Activated CD4-positive, alpha-beta memory T cell treated with anti-CD3 and anti-CD28 coated beads, Interleukin-2, amount 10 ng/mL, durations not matched to agents 7 days and 5 days (primary cell): ENCODE measurements around the gene RAB13. TPM values are rescaled to one million over a fixed set of nuclear protein-coding genes. Genes with fewer than 3 reads are reported as not detected.
A peak's percentile ranks its signal among the peaks of the same experiment; 100 is the strongest.

ENCODE experiments used
- CTCF ChIA-PET: fragments of 350-600 bp; sonication (Branson Sonifier 250); formaldehyde crosslinking; loops from one replicate; lab custom pipeline; 2021; ENCODE audit warnings: antibody characterized with exemption, inconsistent platforms; lab: Charles Lee
- POLR2A ChIA-PET: fragments of 350-600 bp; sonication (Branson Sonifier 250); formaldehyde crosslinking; loops from one replicate; lab custom pipeline; 2021; ENCODE audit warnings: antibody characterized with exemption; lab: Charles Lee
- DNase-seq: peaks from one replicate; pipeline ENCODE4 v3.0.0-alpha.2; 2020
- H3K27ac Mint-ChIP-seq: one replicate; pipeline ENCODE4 v1.8.0; 2021; ENCODE audit warnings: mild to moderate bottlenecking, mixed read lengths
- H3K27me3 Mint-ChIP-seq: one replicate; pipeline ENCODE4 v1.8.0; 2021; ENCODE audit warnings: mixed read lengths
- H3K36me3 Mint-ChIP-seq: one replicate; pipeline ENCODE4 v1.8.0; 2021; ENCODE audit warnings: low read depth, mixed read lengths
- H3K4me1 Mint-ChIP-seq: one replicate; pipeline ENCODE4 v1.8.0; 2021; ENCODE audit warnings: mixed read lengths
- H3K4me3 Mint-ChIP-seq: one replicate; pipeline ENCODE4 v1.8.0; 2021; ENCODE audit warnings: mild to moderate bottlenecking, mixed read lengths
- H3K9me3 Mint-ChIP-seq: one replicate; pipeline ENCODE4 v1.8.0; 2021; ENCODE audit warnings: mixed read lengths
- total RNA-seq, 2 experiments: library from RNA; stranded (reverse); gene quantifications; one replicate each; pipeline ENCODE4 v1.2.3, GENCODE V29; 2021

Gene RAB13
- total RNA-seq, 2 experiments from 2014 or later, result 0.40 to 0.43 TPM

DNA sequence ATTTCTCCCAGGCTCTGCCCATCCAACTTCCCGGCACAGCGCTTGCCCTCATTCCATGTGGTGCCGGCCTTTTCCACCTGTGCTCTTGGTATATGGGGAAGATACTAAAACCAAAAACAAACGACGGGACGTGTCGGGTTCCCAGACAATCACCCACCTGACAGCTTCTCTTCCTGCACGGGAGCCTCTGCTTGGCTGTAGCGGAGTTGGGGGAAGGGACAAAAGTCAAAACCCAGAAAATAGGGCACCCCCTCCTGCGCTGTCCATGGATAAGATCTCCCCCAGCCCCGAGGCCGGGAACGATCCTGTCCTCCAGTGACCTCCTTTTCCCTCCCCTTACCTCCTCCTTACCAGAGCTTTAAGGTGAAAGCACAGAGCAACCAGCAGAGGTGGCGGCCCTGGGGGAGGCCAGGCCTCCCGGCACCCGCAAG lies 9.3 kb downstream of the RAB13 start:
- H3K27me3 Mint-ChIP-seq, result no peaks in the 10 kb centered on the region
- peak overlapping the region; percentile 89 for H3K27ac Mint-ChIP-seq
- CTCF ChIA-PET, result interaction anchor here (0.9 to 5.0 kb wide), 7 partner anchors 8 to 180 kb away, joined by 3 to 48 read pairs (median 16); partner anchors contain the start of genes CREB3L4, DENND4B, RAB13 and RPS27
- POLR2A ChIA-PET, result interaction anchor here (0.8 to 7.4 kb wide), 22 partner anchors 8 to 432 kb away, joined by 3 to 118 read pairs (median 6); partner anchors contain the start of genes CREB3L4, CRTC2, DENND4B and GATAD2B
- peak overlapping the region; percentile 97 for H3K4me3 Mint-ChIP-seq
- no peak for DNase-seq
- peaks cover 48% of the 10 kb centered on the region for H3K36me3 Mint-ChIP-seq
- peaks cover 56% of the 10 kb centered on the region for H3K4me1 Mint-ChIP-seq
- H3K9me3 Mint-ChIP-seq, result no peaks in the 10 kb centered on the region

DNA sequence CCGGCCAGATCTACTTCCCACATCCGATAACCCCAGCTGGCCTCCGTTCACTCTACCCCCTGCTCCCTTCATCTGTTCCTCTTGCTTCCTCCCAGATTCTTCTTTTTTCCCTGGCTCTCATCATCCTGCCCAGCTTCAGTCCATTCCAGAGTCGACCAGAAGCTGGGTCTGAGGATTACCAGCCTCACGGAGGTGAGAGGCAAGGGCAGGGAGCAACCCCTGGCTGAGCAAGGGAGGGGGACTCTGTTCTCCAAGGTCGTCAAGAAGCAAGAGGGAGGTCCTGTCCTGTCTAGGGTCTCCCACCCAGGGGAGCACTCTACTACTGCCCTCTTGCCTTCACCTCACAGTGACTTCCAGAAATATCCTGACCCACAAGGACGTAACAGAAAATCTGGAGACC lies 12.6 kb downstream of the RAB13 start:
- Mint-ChIP-seq H3K27me3 (no peaks in the 10 kb centered on the region), H3K27ac (no peak overlapping the region), H3K4me3 (no peak overlapping the region), H3K9me3 (no peaks in the 10 kb centered on the region), H3K36me3 (peaks cover 48% of the 10 kb centered on the region), H3K4me1 (peaks cover 66% of the 10 kb centered on the region)
- POLR2A ChIA-PET, result interaction anchor here (4.1 to 7.0 kb wide), 3 partner anchors 10 to 52 kb away, joined by 24 to 82 read pairs (median 53); partner anchors contain the start of genes DENND4B, GATAD2B and SLC39A1
- CTCF ChIA-PET, result interaction anchor here (1.8 kb wide), 1 partner anchor 13 kb away, joined by 6 read pairs; the partner anchor contains the start of gene RAB13
- DNase-seq, result no peak

DNA sequence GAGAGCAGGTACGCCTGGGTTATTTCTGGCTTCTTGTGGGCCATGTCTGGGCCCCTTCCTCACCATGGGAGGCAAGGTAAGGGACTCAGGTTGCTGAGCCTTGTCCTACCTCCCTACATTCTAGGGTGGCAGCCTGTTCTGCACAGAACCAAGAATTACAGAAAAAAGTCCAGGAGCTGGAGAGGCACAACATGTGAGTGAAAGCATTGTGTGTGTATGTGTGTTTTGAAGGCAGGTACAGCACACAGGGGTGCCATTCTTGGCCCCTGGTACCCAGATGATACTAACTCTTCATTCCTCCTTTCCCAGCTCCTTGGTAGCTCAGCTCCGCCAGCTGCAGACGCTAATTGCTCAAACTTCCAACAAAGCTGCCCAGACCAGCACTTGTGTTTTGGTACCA lies 13.1 kb downstream of the RAB13 start:
- POLR2A ChIA-PET, result interaction anchor here (2.3 to 7.0 kb wide), 3 partner anchors 10 to 28 kb away, joined by 7 to 82 read pairs (median 24); partner anchors contain the start of genes DENND4B, RPS27 and SLC39A1

DNA sequence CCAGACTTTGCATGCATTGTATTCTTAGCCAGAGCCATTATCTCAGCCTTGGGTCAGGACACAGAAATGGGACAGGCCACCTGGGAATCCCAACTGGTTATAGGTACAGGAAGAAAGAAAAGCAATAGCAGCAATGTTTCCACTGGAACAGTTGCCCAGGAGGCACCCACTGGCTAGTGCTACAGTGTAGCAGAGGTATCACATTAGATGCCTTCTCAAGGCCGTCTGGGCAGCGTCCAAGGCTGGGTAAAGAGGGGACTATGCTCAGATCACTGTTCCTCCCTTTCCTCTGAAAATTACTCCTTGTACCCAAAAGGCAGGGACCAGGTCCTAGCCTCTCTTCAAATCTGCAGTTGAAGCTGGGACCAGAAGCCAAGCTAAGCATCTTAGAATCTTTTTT lies 15.8 kb downstream of the RAB13 start:
- CTCF ChIA-PET, result no interaction called here
- Mint-ChIP-seq H3K4me3 (no peak overlapping the region), H3K36me3 (peaks cover 40% of the 10 kb centered on the region), H3K27ac (no peak overlapping the region), H3K27me3 (no peaks in the 10 kb centered on the region), H3K9me3 (no peaks in the 10 kb centered on the region), H3K4me1 (peaks cover 67% of the 10 kb centered on the region)
- POLR2A ChIA-PET, result interaction anchor here (1.3 to 1.4 kb wide), 2 partner anchors 7 to 26 kb away, joined by 3 to 4 read pairs; partner anchors contain the start of gene SLC39A1
- no peak for DNase-seq

More for the DNA sequence above, 13.1 kb downstream of the RAB13 start:
- H3K4me1 Mint-ChIP-seq, result peaks cover 63% of the 10 kb centered on the region
- CTCF ChIA-PET, result interaction anchor here (1.0 to 1.8 kb wide), 2 partner anchors 10 to 13 kb away, joined by 3 to 6 read pairs; partner anchors contain the start of genes RAB13 and SLC39A1
- no peak for DNase-seq
- H3K36me3 Mint-ChIP-seq, result peaks cover 48% of the 10 kb centered on the region
- H3K4me3 Mint-ChIP-seq, result no peak overlapping the region
- H3K9me3 Mint-ChIP-seq, result no peaks in the 10 kb centered on the region
- no peaks in the 10 kb centered on the region for H3K27me3 Mint-ChIP-seq
- no peak overlapping the region for H3K27ac Mint-ChIP-seq

DNA sequence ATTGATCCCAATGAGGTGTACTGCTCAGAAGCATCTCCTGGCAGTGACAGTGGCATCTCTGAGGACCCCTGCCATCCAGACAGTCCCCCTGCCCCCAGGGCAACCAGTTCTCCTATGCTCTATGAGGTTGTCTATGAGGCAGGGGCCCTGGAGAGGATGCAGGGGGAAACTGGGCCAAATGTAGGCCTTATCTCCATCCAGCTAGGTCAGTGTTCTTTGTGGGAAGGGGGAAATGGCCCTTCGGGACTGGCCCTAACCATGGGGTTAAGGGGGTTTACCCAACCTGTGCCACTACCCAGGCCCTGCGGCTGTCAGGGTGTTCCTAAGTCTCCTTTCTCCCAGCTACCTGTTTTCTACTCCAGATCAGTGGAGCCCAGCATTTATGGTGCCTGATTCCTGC lies 17.2 kb downstream of the RAB13 start:
- H3K9me3 Mint-ChIP-seq, result no peaks in the 10 kb centered on the region
- DNase-seq, result no peak
- H3K27me3 Mint-ChIP-seq, result no peaks in the 10 kb centered on the region
- ChIA-PET CTCF (interaction anchor here (0.8 to 1.0 kb wide), 2 partner anchors 9 to 22 kb away, joined by 3 to 4 read pairs; partner anchors contain the start of genes DENND4B and JTB), POLR2A (interaction anchor here (1.0 to 4.7 kb wide), 5 partner anchors 8 to 47 kb away, joined by 4 to 97 read pairs (median 40); partner anchors contain the start of genes DENND4B, GATAD2B, JTB and RAB13)
- H3K36me3 Mint-ChIP-seq, result peaks cover 29% of the 10 kb centered on the region
- H3K4me3 Mint-ChIP-seq, result no peak overlapping the region
- H3K4me1 Mint-ChIP-seq, result peaks cover 64% of the 10 kb centered on the region
- no peak overlapping the region for H3K27ac Mint-ChIP-seq

DNA sequence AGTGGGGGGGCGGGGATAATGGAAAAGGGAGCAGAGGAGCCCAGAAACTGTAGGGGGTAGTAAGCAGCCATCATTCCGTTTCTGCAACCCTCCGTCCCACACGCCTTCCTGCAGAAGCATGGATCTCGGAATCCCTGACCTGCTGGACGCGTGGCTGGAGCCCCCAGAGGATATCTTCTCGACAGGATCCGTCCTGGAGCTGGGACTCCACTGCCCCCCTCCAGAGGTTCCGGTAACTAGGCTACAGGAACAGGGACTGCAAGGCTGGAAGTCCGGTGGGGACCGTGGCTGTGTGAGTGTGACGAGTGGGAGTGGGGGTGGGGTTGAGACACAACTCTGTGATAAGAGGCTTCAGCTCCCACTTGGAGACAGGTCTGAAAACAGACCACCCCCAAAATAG lies 17.7 kb downstream of the RAB13 start:
- DNase-seq, result no peak
- CTCF ChIA-PET, result interaction anchor here (0.8 to 3.3 kb wide), 7 partner anchors 9 to 171 kb away, joined by 3 to 48 read pairs (median 9); partner anchors contain the start of genes DENND4B, GATAD2B, JTB and RAB13
- peaks cover 24% of the 10 kb centered on the region for H3K36me3 Mint-ChIP-seq
- no peaks in the 10 kb centered on the region for H3K27me3 Mint-ChIP-seq
- H3K9me3 Mint-ChIP-seq, result no peaks in the 10 kb centered on the region
- no peak overlapping the region for H3K27ac Mint-ChIP-seq
- peaks cover 68% of the 10 kb centered on the region for H3K4me1 Mint-ChIP-seq
- POLR2A ChIA-PET, result interaction anchor here (1.4 to 4.7 kb wide), 7 partner anchors 8 to 297 kb away, joined by 5 to 118 read pairs (median 51); partner anchors contain the start of genes CRTC2, DENND4B, GATAD2B and ILF2
- H3K4me3 Mint-ChIP-seq, result peak overlapping the region; percentile 80

DNA sequence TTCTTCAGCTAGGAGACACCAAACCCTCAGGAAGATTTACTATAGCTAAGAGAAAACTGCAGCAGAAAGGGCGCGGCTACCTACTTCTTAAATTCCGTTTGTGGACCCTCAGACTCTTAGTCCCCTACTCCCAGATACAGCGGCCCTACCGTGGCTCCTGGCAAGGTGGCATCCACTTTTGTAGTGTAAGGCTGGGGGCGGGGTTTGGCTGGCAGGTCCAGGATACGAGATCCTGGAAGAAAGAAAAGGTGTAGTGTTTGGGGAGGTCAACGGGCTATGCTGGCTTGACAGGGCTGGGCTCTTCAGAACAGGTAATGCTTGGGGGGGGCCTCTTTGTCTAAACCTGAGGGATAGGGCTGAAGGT lies 18.2 kb downstream of the RAB13 start:
- Mint-ChIP-seq H3K27ac (peak overlapping the region; percentile 84), H3K27me3 (no peaks in the 10 kb centered on the region), H3K36me3 (peaks cover 20% of the 10 kb centered on the region), H3K4me1 (peaks cover 64% of the 10 kb centered on the region), H3K9me3 (no peaks in the 10 kb centered on the region), H3K4me3 (peak overlapping the region; percentile 80)
- CTCF ChIA-PET, result interaction anchor here (1.3 to 3.3 kb wide), 12 partner anchors 9 to 457 kb away, joined by 3 to 48 read pairs (median 8); partner anchors contain the start of genes DENND4B, GATAD2B, JTB and RAB13
- no peak for DNase-seq
- POLR2A ChIA-PET, result interaction anchor here (1.0 to 4.7 kb wide), 13 partner anchors 9 to 298 kb away, joined by 3 to 118 read pairs (median 6); partner anchors contain the start of genes CRTC2, DENND4B, GATAD2B and ILF2

DNA sequence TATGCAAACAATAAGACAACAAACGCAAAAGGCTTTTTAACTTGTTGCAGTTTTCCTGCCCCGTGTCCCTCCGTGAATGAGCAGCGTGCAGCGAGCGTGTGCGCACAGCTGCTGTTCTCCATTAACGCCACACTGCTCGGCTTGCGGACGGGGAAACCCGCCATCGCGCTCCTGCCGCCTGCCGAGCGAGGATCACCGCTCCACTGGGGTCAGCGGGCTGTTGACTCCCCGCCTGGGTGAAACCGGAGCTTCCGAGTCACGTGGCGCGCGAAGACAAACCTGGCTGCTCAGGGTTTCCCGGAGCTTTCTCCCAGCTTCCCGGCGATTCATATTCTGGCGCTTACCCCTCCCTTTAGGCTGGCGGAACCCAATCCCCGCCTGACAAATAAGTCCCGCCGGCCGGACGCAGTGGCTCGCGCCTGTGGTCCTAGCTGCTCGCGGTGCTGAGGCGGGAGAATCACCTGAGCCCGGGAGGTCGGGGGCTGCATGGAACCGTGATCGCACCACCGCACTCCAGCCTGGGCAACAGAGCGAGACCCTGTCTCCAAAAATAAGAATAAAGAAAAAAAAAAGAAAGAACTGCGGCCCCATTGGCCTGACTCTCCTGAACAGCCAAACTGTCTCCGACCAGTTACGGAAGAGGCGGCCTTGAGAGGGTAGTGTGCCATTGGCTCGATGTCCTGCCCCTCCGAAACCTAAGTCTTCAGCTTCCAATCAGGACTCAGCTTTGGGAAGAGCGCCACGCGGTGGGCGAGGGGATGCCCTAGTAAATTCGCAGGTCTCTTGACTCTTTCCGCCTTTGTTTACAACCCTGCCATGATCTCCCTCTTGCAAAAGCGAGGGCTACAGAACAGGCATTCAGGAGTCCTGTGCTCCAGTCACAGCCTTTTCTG lies 18.8 kb downstream of the RAB13 start, which contains the start of gene CREB3L4:
Gene CREB3L4 (plus strand): TSS at position 796 of the 893 bp plus-strand sequence. CDS start 624 bp downstream, outside the sequence.
- no peaks in the 10 kb centered on the region for H3K9me3 Mint-ChIP-seq
- H3K4me3 Mint-ChIP-seq, result peak within 1 kb of the TSS; percentile 80
- DNase-seq, result peak; percentile 87
- peaks cover 63% of the 10 kb centered on the region for H3K4me1 Mint-ChIP-seq
- ChIA-PET POLR2A (interaction anchor here (0.8 to 4.7 kb wide), 20 partner anchors 9 to 427 kb away, joined by 3 to 118 read pairs (median 5); partner anchors contain the start of genes CHTOP, CRTC2, DENND4B and GATAD2B), CTCF (interaction anchor here (0.8 to 3.3 kb wide), 16 partner anchors 9 to 457 kb away, joined by 3 to 48 read pairs (median 6); partner anchors contain the start of genes CRTC2, DENND4B, GATAD2B and JTB)
- peaks cover 15% of the 10 kb centered on the region for H3K36me3 Mint-ChIP-seq
- H3K27me3 Mint-ChIP-seq, result no peaks in the 10 kb centered on the region
- H3K27ac Mint-ChIP-seq, result peak within 1 kb of the TSS; percentile 84

DNA sequence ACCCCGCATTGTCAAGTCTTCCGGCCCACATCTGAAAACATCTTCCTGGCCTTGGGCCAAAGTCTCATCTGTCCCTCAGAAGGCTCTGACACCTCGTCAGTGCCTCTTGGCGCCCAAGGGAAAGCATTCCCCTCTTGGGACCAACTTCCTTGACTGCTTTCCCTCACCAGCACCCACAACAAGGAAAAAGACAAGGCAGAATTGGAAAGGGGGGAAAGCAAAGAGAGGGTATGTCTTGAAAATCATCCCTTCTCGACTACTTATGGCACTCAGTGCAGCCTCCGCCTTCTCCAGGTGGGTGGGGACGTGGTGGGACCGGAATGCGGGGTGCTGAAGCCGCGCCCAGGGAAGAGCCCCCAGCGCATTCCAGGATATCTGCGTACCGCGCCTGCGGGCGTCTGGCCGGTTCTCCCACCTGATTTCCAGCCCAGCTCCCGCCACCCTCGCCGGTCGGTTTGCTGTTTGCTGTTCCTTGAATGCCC lies 22.2 kb downstream of the RAB13 start:
- CTCF ChIA-PET, result interaction anchor here (1.4 to 3.0 kb wide), 5 partner anchors 14 to 371 kb away, joined by 3 to 23 read pairs (median 11); partner anchors contain the start of genes CHTOP, DENND4B, JTB and RAB13
- Mint-ChIP-seq H3K27me3 (no peaks in the 10 kb centered on the region), H3K9me3 (no peaks in the 10 kb centered on the region), H3K4me3 (peak overlapping the region; percentile 83), H3K36me3 (peaks cover 26% of the 10 kb centered on the region), H3K27ac (peak overlapping the region; percentile 82), H3K4me1 (peaks cover 69% of the 10 kb centered on the region)
- POLR2A ChIA-PET, result interaction anchor here (0.9 to 4.6 kb wide), 12 partner anchors 10 to 432 kb away, joined by 3 to 44 read pairs (median 7); partner anchors contain the start of genes CHTOP, DENND4B, GATAD2B and JTB
- no peak for DNase-seq

DNA sequence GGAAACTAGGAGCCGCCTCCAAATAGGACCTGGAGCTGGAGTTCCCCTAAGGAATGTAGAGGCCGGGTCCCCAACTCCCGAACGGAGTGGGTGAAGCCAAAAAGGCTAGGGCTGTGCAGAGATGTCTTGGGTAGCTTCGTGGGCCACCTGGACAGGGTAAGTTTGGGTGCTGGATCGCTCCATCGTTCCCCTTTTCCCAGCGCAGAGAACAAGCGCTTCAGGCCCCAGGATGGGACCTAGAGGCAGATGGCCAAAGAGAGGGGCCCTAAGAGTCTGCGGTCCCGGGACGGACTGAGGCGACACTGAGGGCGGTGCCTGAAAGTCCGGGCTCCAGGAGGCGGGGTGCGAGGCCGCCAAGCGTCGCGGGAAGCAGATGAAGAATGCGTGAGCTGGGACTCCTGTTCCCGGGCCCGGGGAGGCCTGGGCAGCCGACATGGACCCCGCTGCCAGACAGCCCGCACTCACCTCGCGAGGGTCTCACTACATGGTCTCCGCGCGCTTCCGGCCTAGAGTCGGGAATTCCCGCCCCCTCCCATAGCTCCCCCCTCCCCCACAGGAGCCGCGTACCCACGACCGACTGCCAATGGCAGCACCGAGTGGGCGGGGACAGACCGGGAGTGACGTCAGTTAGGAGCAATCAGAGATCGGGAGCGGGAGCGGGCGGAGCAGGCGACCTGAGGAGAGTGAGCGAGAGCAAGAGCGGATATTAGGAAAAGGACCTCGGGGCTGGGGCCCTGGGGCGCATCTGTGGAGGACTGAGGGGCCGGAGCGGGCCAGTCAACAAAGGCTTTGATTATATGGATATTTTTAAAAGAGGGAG lies 22.9 kb downstream of the RAB13 start, which contains the start of gene SLC39A1:
Gene SLC39A1 (minus strand): TSS at position 508 of the 820 bp plus-strand sequence. CDS start 822 bp downstream, outside the sequence.
- Mint-ChIP-seq H3K4me3 (peak within 1 kb of the TSS; percentile 83), H3K36me3 (peaks cover 32% of the 10 kb centered on the region), H3K27me3 (no peaks in the 10 kb centered on the region), H3K27ac (peak within 1 kb of the TSS; percentile 82), H3K9me3 (no peaks in the 10 kb centered on the region), H3K4me1 (peaks cover 68% of the 10 kb centered on the region)
- peak; percentile 96 for DNase-seq
- POLR2A ChIA-PET, result interaction anchor here (0.7 to 4.6 kb wide), 18 partner anchors 8 to 1121 kb away, joined by 3 to 44 read pairs (median 4); partner anchors contain the start of genes CHTOP, DENND4B, GATAD2B and JTB
- CTCF ChIA-PET, result interaction anchor here (1.0 to 3.0 kb wide), 8 partner anchors 10 to 372 kb away, joined by 3 to 23 read pairs (median 5); partner anchors contain the start of genes CHTOP, DENND4B, JTB and RAB13
